Hepatocyte (in vitro differentiated cells): ENCODE data around the gene AGAP1. TPM values are rescaled to one million over a fixed set of nuclear protein-coding genes. Genes with fewer than 3 reads are reported as not detected.
A peak's percentile ranks its signal among the peaks of the same experiment; 100 is the strongest.

Experiments
- DNase-seq: peaks from one replicate; pipeline ENCODE4 v3.0.0-alpha.2; 2016; ENCODE audit warnings: low spot score
- H2AFZ ChIP-seq: fragments of 200-600 bp; sonication (generic); 2 replicates; pipeline ENCODE4 v1.6.0; 2016; ENCODE audit warnings: antibody characterized with exemption, mild to moderate bottlenecking
- H3K27ac ChIP-seq: fragments of 200-600 bp; sonication (generic); 2 replicates; pipeline ENCODE4 v1.5.1; 2016; ENCODE audit warnings: mild to moderate bottlenecking
- H3K27me3 ChIP-seq: fragments of 200-600 bp; sonication (generic); 2 replicates; pipeline ENCODE4 v1.6.1; 2016
- H3K36me3 ChIP-seq: fragments of 200-600 bp; sonication (generic); replicated peaks from 2 replicates; pipeline ENCODE4 v1.5.1; 2016; ENCODE audit warnings: low read depth; ENCODE audit not compliant: insufficient read depth
- H3K4me1 ChIP-seq: fragments of 200-600 bp; sonication (generic); 2 replicates; pipeline ENCODE4 v1.5.1; 2016; ENCODE audit warnings: mild to moderate bottlenecking, moderate library complexity; ENCODE audit not compliant: insufficient read depth
- H3K4me2 ChIP-seq: fragments of 200-600 bp; sonication (generic); 2 replicates; pipeline ENCODE4 v1.6.0; 2016
- H3K4me3 ChIP-seq: fragments of 200-600 bp; sonication (generic); 2 replicates; pipeline ENCODE4 v1.5.1; 2016; ENCODE audit warnings: mild to moderate bottlenecking
- H3K79me2 ChIP-seq: fragments of 200-600 bp; sonication (generic); 2 replicates; pipeline ENCODE4 v1.6.0; 2017; ENCODE audit warnings: mild to moderate bottlenecking
- H3K9me2 ChIP-seq: fragments of 200-600 bp; sonication (generic); replicated peaks from 2 replicates; pipeline ENCODE4 v1.6.0; 2017; ENCODE audit warnings: mild to moderate bottlenecking; ENCODE audit not compliant: insufficient read depth
- H3K9me3 ChIP-seq: fragments of 200-600 bp; sonication (generic); 2 replicates; pipeline ENCODE4 v1.5.1; 2016; ENCODE audit warnings: low read depth, mild to moderate bottlenecking
- H4K20me1 ChIP-seq: fragments of 200-600 bp; sonication (generic); 2 replicates; pipeline ENCODE4 v1.6.0; 2016; ENCODE audit warnings: mild to moderate bottlenecking; ENCODE audit not compliant: insufficient read depth, poor library complexity, severe bottlenecking
- CTCF ChIP-seq: fragments of 200-600 bp; sonication (generic); IDR thresholded peaks from 2 replicates; pipeline ENCODE4 v1.5.1; 2016; ENCODE audit warnings: antibody characterized with exemption, mild to moderate bottlenecking; ENCODE audit not compliant: poor library complexity
- EZH2 ChIP-seq: fragments of 200-600 bp; sonication (generic); IDR thresholded peaks from 2 replicates; pipeline ENCODE4 v1.6.1; 2016; ENCODE audit warnings: antibody characterized with exemption, mild to moderate bottlenecking, borderline replicate concordance
- EZH2phosphoT487 ChIP-seq: fragments of 200-600 bp; sonication (generic); IDR thresholded peaks from one replicate; pipeline ENCODE4 v1.6.1; 2018; ENCODE audit warnings: antibody characterized with exemption, mild to moderate bottlenecking, low read depth, moderate library complexity; ENCODE audit not compliant: unreplicated experiment, severe bottlenecking
- WGBS: methylation state at CpG from one replicate; pipeline ENCODE4 v1.1.6; 2016; ENCODE audit warnings: low lambda C conversion rate; ENCODE audit errors: missing lambda C conversion rate; 5-methylcytosine and 5-hydroxymethylcytosine counted together
- polyA plus RNA-seq: library from polyadenylated mRNA; unstranded; fragments of >200 nt; fragmentation: Nextera tagmentation; extraction: Ambion mirVana; gene quantifications from 2 replicates; pipeline ENCODE4 v1.2.1, GENCODE V29; 2016
- total RNA-seq: library from RNA; depleted of rRNA; stranded (reverse); fragments of >200 nt; gene quantifications from 2 replicates; pipeline ENCODE4 v1.2.3, GENCODE V29; 2014

AGAP1 gene
- total and polyA plus RNA-seq, 2 experiments from 2014 or later = 12.1 to 20.0 TPM

GRCh38 chr2:235558572-235558971 lies 64.7 kb downstream of the AGAP1 start:
- WGBS = 93% methylated on average over 8 of the region's 8 CpGs
- Histone ChIP-seq H3K9me3 (no peaks in the 10 kb centered on the region), H4K20me1 (peaks cover 48% of the 10 kb centered on the region), H3K4me3 (no peak overlapping the region), H3K79me2 (peaks cover 92% of the 10 kb centered on the region), H3K27ac (no peak overlapping the region), H3K36me3 (no peaks in the 10 kb centered on the region), H3K4me1 (no peaks in the 10 kb centered on the region), H3K27me3 (no peaks in the 10 kb centered on the region), H2AFZ (no peak overlapping the region), H3K9me2 (no peaks in the 10 kb centered on the region), H3K4me2 (no peak overlapping the region)
- TF ChIP-seq CTCF (no peak), EZH2phosphoT487 (no peak), EZH2 (no peak)
- no peak for DNase-seq

GRCh38 chr2:235560345-235560744 lies 66.5 kb downstream of the AGAP1 start:
- H3K9me2 ChIP-seq = no peaks in the 10 kb centered on the region
- no peaks in the 10 kb centered on the region for H3K36me3 ChIP-seq
- peaks cover 92% of the 10 kb centered on the region for H3K79me2 ChIP-seq
- H3K4me2 ChIP-seq = no peak overlapping the region
- H3K4me1 ChIP-seq = no peaks in the 10 kb centered on the region
- H2AFZ ChIP-seq = no peak overlapping the region
- DNase-seq = no peak
- TF ChIP-seq EZH2phosphoT487 (no peak), EZH2 (no peak), CTCF (no peak)
- peaks cover 51% of the 10 kb centered on the region for H4K20me1 ChIP-seq
- H3K9me3 ChIP-seq = no peaks in the 10 kb centered on the region
- WGBS = 95% methylated on average over 6 of the region's 6 CpGs
- no peaks in the 10 kb centered on the region for H3K27me3 ChIP-seq
- H3K4me3 ChIP-seq = no peak overlapping the region
- H3K27ac ChIP-seq = no peak overlapping the region

GRCh38 chr2:235561450-235561849 lies 67.6 kb downstream of the AGAP1 start:
- Histone ChIP-seq H3K9me2 (no peaks in the 10 kb centered on the region), H3K27ac (no peak overlapping the region), H3K27me3 (no peaks in the 10 kb centered on the region), H3K9me3 (no peaks in the 10 kb centered on the region), H3K4me3 (no peak overlapping the region), H4K20me1 (peaks cover 48% of the 10 kb centered on the region), H2AFZ (no peak overlapping the region), H3K4me1 (no peaks in the 10 kb centered on the region), H3K36me3 (no peaks in the 10 kb centered on the region), H3K79me2 (peaks cover 91% of the 10 kb centered on the region), H3K4me2 (no peak overlapping the region)
- TF ChIP-seq EZH2phosphoT487 (peak; percentile 69), CTCF (no peak), EZH2 (no peak)
- no peak for DNase-seq
- 40% methylated on average over 2 of the region's 2 CpGs for WGBS
